ENCODE measurements around the gene KIF13A. TPM values are rescaled to one million over a fixed set of nuclear protein-coding genes. Genes with fewer than 3 reads are reported as not detected.
"Not testable (repeated sequence)": the region's sequence is repeated elsewhere in the genome, so short reads cannot be mapped to it uniquely, and the experiment has no call there.

KIF13A gene
- total RNA-seq, 1 donor from 2014 or later = 16.7 TPM

GRCh38 chr6:17740559-17741220 lies 246.7 kb downstream of the KIF13A start:
- ATAC-seq (no peak), DNase-seq (ENCODE audit: low spot score) (no peak)

- ATAC-seq (no peak), DNase-seq (ENCODE audit: low spot score) (no peak)
Measured at GRCh38 chr6:17737704-17738252, 249.7 kb downstream of the KIF13A start.

GRCh38 chr6:17735311-17735710 lies 252.1 kb downstream of the KIF13A start:
- ATAC-seq; DNase-seq (ENCODE audit: low spot score): not testable (repeated sequence)

GRCh38 chr6:17730078-17730704 lies 257.2 kb downstream of the KIF13A start:
- ATAC-seq (no peak), DNase-seq (ENCODE audit: low spot score) (no peak)

- ATAC-seq (no peak), DNase-seq (ENCODE audit: low spot score) (no peak)
Measured at GRCh38 chr6:17729223-17730077, 258.0 kb downstream of the KIF13A start.

GRCh38 chr6:17728551-17729222 lies 258.7 kb downstream of the KIF13A start:
- ATAC-seq = no peak
- no peak for DNase-seq (ENCODE audit: low spot score)

- peak; percentile 44 for ATAC-seq
- DNase-seq (ENCODE audit: low spot score) = no peak
Measured at GRCh38 chr6:17725083-17725482, 262.4 kb downstream of the KIF13A start.

GRCh38 chr6:17724341-17724740 lies 263.1 kb downstream of the KIF13A start:
- ATAC-seq (no peak), DNase-seq (ENCODE audit: low spot score) (no peak)

GRCh38 chr6:17721671-17722070 lies 265.8 kb downstream of the KIF13A start:
- no peak for ATAC-seq

GRCh38 chr6:17719323-17720041 lies 268.0 kb downstream of the KIF13A start:
- ATAC-seq (no peak), DNase-seq (ENCODE audit: low spot score) (no peak)

More at GRCh38 chr6:17721671-17722070, 265.8 kb downstream of the KIF13A start:
- no peak for DNase-seq (ENCODE audit: low spot score)

GRCh38 chr6:17716221-17716620 lies 271.2 kb downstream of the KIF13A start:
- no peak for ATAC-seq
- DNase-seq (ENCODE audit: low spot score) = no peak

GRCh38 chr6:17714879-17715851 lies 272.3 kb downstream of the KIF13A start:
- DNase-seq (ENCODE audit: low spot score) (no peak), ATAC-seq (no peak)

- no peak for ATAC-seq
Measured at GRCh38 chr6:17714177-17714576, 273.3 kb downstream of the KIF13A start.

GRCh38 chr6:17712576-17712975 lies 274.9 kb downstream of the KIF13A start:
- ATAC-seq (no peak), DNase-seq (ENCODE audit: low spot score) (no peak)

More at GRCh38 chr6:17714177-17714576, 273.3 kb downstream of the KIF13A start:
- no peak for DNase-seq (ENCODE audit: low spot score)

GRCh38 chr6:17710331-17710730 lies 277.1 kb downstream of the KIF13A start:
- ATAC-seq (no peak), DNase-seq (ENCODE audit: low spot score) (no peak)

GRCh38 chr6:17709476-17709875 lies 278.0 kb downstream of the KIF13A start:
- DNase-seq (ENCODE audit: low spot score) (no peak), ATAC-seq (no peak)

All from left lobe of liver (tissue), 2 donors.